Caco-2 (cell line): ENCODE data around the gene COL8A2. TPM values are rescaled to one million over a fixed set of nuclear protein-coding genes. Genes with fewer than 3 reads are reported as not detected.

Experiments used
- BruUV-seq: library from RNA; stranded (reverse); fragments of 400-500 nt; replicated peaks from 2 replicates; lab custom pipeline; 2021; lab: Mats Ljungman, UMichigan
- CTCF ChIA-PET: fragments of 300-600 bp; sonication (Branson Sonifier 250); formaldehyde crosslinking; loops from one replicate; lab custom pipeline; 2022; ENCODE audit warnings: antibody characterized with exemption; lab: Charles Lee
- POLR2A ChIA-PET: fragments of 300-600 bp; sonication (Branson Sonifier 250); formaldehyde crosslinking; loops from one replicate; lab custom pipeline; 2022; ENCODE audit warnings: antibody characterized with exemption; lab: Charles Lee
- DNase-seq, 2 experiments: peaks; one replicate each; pipeline versions ENCODE4 v3.0.0 to v3.0.0-alpha.2; 2020 to 2022
- H3K27me3 ChIP-seq: replicated peaks from 2 replicates; pipeline ENCODE4 v1.6.0; 2011; ENCODE audit warnings: low read length; ENCODE audit not compliant: control insufficient read depth, insufficient read depth
- H3K36me3 ChIP-seq: 2 replicates; pipeline ENCODE4 v1.5.1; 2011; ENCODE audit warnings: low read length; ENCODE audit not compliant: control insufficient read depth, insufficient read depth
- H3K4me1 ChIP-seq: fragments of 250-450 bp; sonication (Bioruptor Pico); 2 replicates; pipeline ENCODE4 v1.5.1; 2020; ENCODE audit warnings: mild to moderate bottlenecking
- H3K4me3 ChIP-seq: 2 replicates; pipeline ENCODE4 v1.5.1; 2011; ENCODE audit warnings: low read depth, mild to moderate bottlenecking, control low read depth, low read length
- H3K9me3 ChIP-seq: fragments of 250-450 bp; sonication (Bioruptor Pico); 2 replicates; pipeline ENCODE4 v1.5.1; 2020; ENCODE audit warnings: mild to moderate bottlenecking, moderate library complexity
- H3K27ac Mint-ChIP-seq: one replicate; pipeline ENCODE4 v1.8.0; 2022; ENCODE audit warnings: mixed read lengths; ENCODE audit not compliant: unreplicated experiment
- H3K27me3 Mint-ChIP-seq: one replicate; pipeline ENCODE4 v1.8.0; 2022; ENCODE audit warnings: mixed read lengths; ENCODE audit not compliant: insufficient read depth, unreplicated experiment
- H3K36me3 Mint-ChIP-seq: one replicate; pipeline ENCODE4 v1.8.0; 2022; ENCODE audit warnings: mild to moderate bottlenecking, mixed read lengths; ENCODE audit not compliant: insufficient read depth, unreplicated experiment
- H3K4me1 Mint-ChIP-seq: one replicate; pipeline ENCODE4 v1.8.0; 2022; ENCODE audit warnings: low read depth, mixed read lengths; ENCODE audit not compliant: unreplicated experiment
- H3K4me3 Mint-ChIP-seq: one replicate; pipeline ENCODE4 v1.8.0; 2022; ENCODE audit warnings: mild to moderate bottlenecking, moderate library complexity, mixed read lengths; ENCODE audit not compliant: unreplicated experiment
- H3K9me3 Mint-ChIP-seq: one replicate; pipeline ENCODE4 v1.8.0; 2022; ENCODE audit warnings: mixed read lengths; ENCODE audit not compliant: unreplicated experiment
- CTCF ChIP-seq, 2 experiments: fragments of 200-600 bp in 1 of 2; IDR thresholded peaks; 1 replicate in 1 of 2; 2 replicates in 1 of 2; pipeline versions ENCODE4 v1.5.1 to v1.8.0; 2011 to 2022; ENCODE audit warnings: antibody characterized with exemption in 1 of 2, control low read depth in 1 of 2, inconsistent platforms in 1 of 2, low read depth in 1 of 2, low read length in 1 of 2, mild to moderate bottlenecking in 1 of 2, moderate library complexity in 1 of 2; ENCODE audit not compliant: insufficient read depth in 1 of 2, severe bottlenecking in 1 of 2, unreplicated experiment in 1 of 2
- intact Hi-C: fragments of 100-400 bp; cut with micrococcal nuclease; formaldehyde crosslinking; loops from one replicate; pipeline ENCODE4 v1.10.0; 2022; ENCODE audit not compliant: unreplicated experiment
- total RNA-seq: library from RNA; stranded (reverse); gene quantifications from 2 replicates; pipeline ENCODE4 v1.2.3, GENCODE V29; 2022

Gene COL8A2
- total RNA-seq, 1 experiment from 2014 or later = 0.18 TPM

GRCh38 chr1:36093929-36094328 lies 31.1 kb downstream of the COL8A2 start:
- H3K4me3 ChIP-seq = no peak overlapping the region
- H3K36me3 Mint-ChIP-seq = peaks cover 14% of the 10 kb centered on the region
- ChIA-PET POLR2A (no interaction called here), CTCF (interaction anchor here (0.7 kb wide), 1 partner anchor 307 kb away, joined by 5 read pairs; no protein-coding TSS in a partner anchor)
- intact Hi-C loops = no loop called here
- BruUV-seq = no TSS peak
- H3K4me3 Mint-ChIP-seq = no peak overlapping the region
- no peaks in the 10 kb centered on the region for H3K4me1 Mint-ChIP-seq
- no peaks in the 10 kb centered on the region for H3K27me3 Mint-ChIP-seq
- no peaks in the 10 kb centered on the region for H3K4me1 ChIP-seq
- no peak for TF ChIP-seq CTCF (IDR thresholded peaks at IDR 0.05; ENCODE audit: insufficient read depth in 1 of 2, low read depth in 1 of 2, low read length in 1 of 2, severe bottlenecking in 1 of 2, unreplicated experiment in 1 of 2)
- H3K9me3 Mint-ChIP-seq = no peaks in the 10 kb centered on the region
- no peak for DNase-seq
- no peaks in the 10 kb centered on the region for H3K9me3 ChIP-seq
- H3K36me3 ChIP-seq = no peaks in the 10 kb centered on the region; the same call in 1 of the 2 replicates
- no peak overlapping the region for H3K27ac Mint-ChIP-seq
- H3K27me3 ChIP-seq = no peaks in the 10 kb centered on the region

DNA sequence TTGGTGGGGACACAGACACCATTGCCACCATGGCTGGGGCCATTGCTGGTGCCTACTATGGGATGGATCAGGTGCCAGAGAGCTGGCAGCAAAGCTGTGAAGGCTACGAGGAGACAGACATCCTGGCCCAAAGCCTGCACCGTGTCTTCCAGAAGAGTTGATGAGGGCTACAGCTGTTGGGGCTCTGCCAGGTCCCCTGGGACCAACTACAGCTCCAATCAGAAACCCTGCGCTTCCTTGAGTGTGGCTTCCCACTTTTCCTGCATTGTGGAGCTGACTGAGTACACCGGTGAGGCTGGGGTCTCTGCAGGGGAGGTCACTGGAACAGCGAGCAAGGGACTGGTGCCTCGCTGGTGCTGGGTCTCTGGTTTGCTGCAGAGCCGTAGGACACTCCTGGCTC lies 31.8 kb downstream of the COL8A2 start:
- no TSS peak for BruUV-seq
- no peaks in the 10 kb centered on the region for H3K27me3 Mint-ChIP-seq
- Histone ChIP-seq H3K4me1 (no peaks in the 10 kb centered on the region), H3K9me3 (no peaks in the 10 kb centered on the region), H3K36me3 (no peaks in the 10 kb centered on the region; the same call in 1 of the 2 replicates), H3K4me3 (no peak overlapping the region), H3K27me3 (no peaks in the 10 kb centered on the region)
- no peak for TF ChIP-seq CTCF (IDR thresholded peaks at IDR 0.05; ENCODE audit: insufficient read depth in 1 of 2, low read depth in 1 of 2, low read length in 1 of 2, severe bottlenecking in 1 of 2, unreplicated experiment in 1 of 2)
- H3K4me1 Mint-ChIP-seq = no peaks in the 10 kb centered on the region
- ChIA-PET POLR2A (no interaction called here), CTCF (no interaction called here)
- DNase-seq = no peak
- intact Hi-C loops = no loop called here
- no peaks in the 10 kb centered on the region for H3K9me3 Mint-ChIP-seq
- peaks cover 18% of the 10 kb centered on the region for H3K36me3 Mint-ChIP-seq
- H3K4me3 Mint-ChIP-seq = no peak overlapping the region
- H3K27ac Mint-ChIP-seq = no peak overlapping the region

DNA sequence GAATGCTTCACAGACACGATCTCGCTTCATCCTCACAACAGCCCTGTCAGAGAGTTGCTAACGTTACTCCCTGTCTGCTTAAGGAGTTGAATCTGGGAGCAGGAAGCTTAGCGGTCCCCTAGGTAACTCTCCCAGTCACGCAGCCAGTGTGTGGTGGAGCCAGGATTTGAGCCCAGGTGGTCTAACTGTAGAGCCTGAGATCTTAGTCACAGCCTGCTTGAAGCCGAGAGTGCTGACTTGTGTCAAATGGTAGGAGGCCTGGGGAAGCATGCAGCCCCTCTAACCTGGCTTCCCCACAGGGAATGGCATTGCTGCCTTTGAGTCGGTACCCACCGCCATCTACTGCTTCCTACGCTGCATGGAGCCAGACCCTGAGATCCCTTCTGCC lies 32.2 kb downstream of the COL8A2 start:
- BruUV-seq = no TSS peak
- intact Hi-C loops = no loop called here
- H3K27ac Mint-ChIP-seq = no peak overlapping the region

More for the DNA sequence above, 32.2 kb downstream of the COL8A2 start:
- Histone ChIP-seq H3K4me3 (no peak overlapping the region), H3K36me3 (no peaks in the 10 kb centered on the region; the same call in 1 of the 2 replicates), H3K27me3 (no peaks in the 10 kb centered on the region), H3K9me3 (no peaks in the 10 kb centered on the region), H3K4me1 (no peaks in the 10 kb centered on the region)
- POLR2A ChIA-PET = no interaction called here
- no peaks in the 10 kb centered on the region for H3K27me3 Mint-ChIP-seq
- no peak for DNase-seq
- H3K9me3 Mint-ChIP-seq = no peaks in the 10 kb centered on the region
- no peaks in the 10 kb centered on the region for H3K4me1 Mint-ChIP-seq
- no peak for TF ChIP-seq CTCF (IDR thresholded peaks at IDR 0.05; ENCODE audit: insufficient read depth in 1 of 2, low read depth in 1 of 2, low read length in 1 of 2, severe bottlenecking in 1 of 2, unreplicated experiment in 1 of 2)
- no peak overlapping the region for H3K4me3 Mint-ChIP-seq
- CTCF ChIA-PET = no interaction called here
- peaks cover 18% of the 10 kb centered on the region for H3K36me3 Mint-ChIP-seq
